Tibial nerve (tissue), 4 donors: ENCODE measurements around the gene NT5M. TPM values are rescaled to one million over a fixed set of nuclear protein-coding genes. Genes with fewer than 3 reads are reported as not detected.

Experiments used
- DNase-seq, 2 donors: peaks; one replicate each; pipeline ENCODE4 v3.0.0-alpha.2; 2019; ENCODE audit warnings: low spot score in 2 of 2
- H3K27ac ChIP-seq, 4 donors: fragments of 200-600 bp; sonication (generic) in 3 of 4; one replicate each; pipeline ENCODE4 v1.5.1; 2017 to 2019; ENCODE audit warnings: mild to moderate bottlenecking in 1 of 4
- H3K27me3 ChIP-seq, 2 donors: fragments of 200-600 bp; sonication (generic) in 1 of 2; one replicate each; pipeline versions ENCODE4 v1.5.1 to v1.6.0; 2017 to 2019
- H3K36me3 ChIP-seq, 3 donors: fragments of 200-600 bp; sonication (generic); one replicate each; pipeline ENCODE4 v1.5.1; 2018 to 2019
- H3K4me1 ChIP-seq, 4 donors: fragments of 200-600 bp; sonication (generic) in 3 of 4; one replicate each; pipeline ENCODE4 v1.5.1; 2017 to 2019
- H3K4me3 ChIP-seq, 4 donors: fragments of 200-600 bp; sonication (generic) in 3 of 4; one replicate each; pipeline ENCODE4 v1.5.1; 2017 to 2019; ENCODE audit warnings: mild to moderate bottlenecking in 1 of 4, moderate library complexity in 1 of 4
- H3K9me3 ChIP-seq, 4 donors: fragments of 200-600 bp; sonication (generic) in 3 of 4; one replicate each; pipeline ENCODE4 v1.5.1; 2017 to 2019
- EP300 ChIP-seq, 2 donors: sonication (generic); formaldehyde crosslinking; IDR thresholded peaks; one replicate each; pipeline ENCODE4 v1.6.1; 2017; ENCODE audit warnings: antibody characterized with exemption in 2 of 2, mild to moderate bottlenecking in 1 of 2
- POLR2A ChIP-seq, 2 donors: fragments of 450-650 bp; IDR thresholded peaks; one replicate each; pipeline ENCODE4 v1.6.1; 2017; ENCODE audit warnings: antibody characterized with exemption in 2 of 2, mild to moderate bottlenecking in 2 of 2, moderate library complexity in 2 of 2
- WGBS, 2 donors: methylation state at CpG; one replicate each; pipeline ENCODE4 v1.1.5; 2018; 5-methylcytosine and 5-hydroxymethylcytosine counted together
- total RNA-seq, 4 donors: library from RNA; depleted of rRNA; stranded (reverse); fragments of >200 nt; gene quantifications; one replicate each; pipeline ENCODE4 v1.1.0, GENCODE V29; 2016
- TF ChIP-seq, protein P1 (sequence below), 5 experiments: fragments of 200-600 bp in 3 of 5; fragments of 450-650 bp in 2 of 5; sonication (generic) in 3 of 5; IDR thresholded peaks; one replicate each; pipeline ENCODE4 v1.5.1; 2016 to 2019; ENCODE audit warnings: antibody characterized with exemption in 5 of 5, mild to moderate bottlenecking in 3 of 5, moderate library complexity in 2 of 5

The NT5M gene
- total RNA-seq, 4 donors from 2014 or later = 4.8 to 11.2 (median 7.7) TPM

DNA sequence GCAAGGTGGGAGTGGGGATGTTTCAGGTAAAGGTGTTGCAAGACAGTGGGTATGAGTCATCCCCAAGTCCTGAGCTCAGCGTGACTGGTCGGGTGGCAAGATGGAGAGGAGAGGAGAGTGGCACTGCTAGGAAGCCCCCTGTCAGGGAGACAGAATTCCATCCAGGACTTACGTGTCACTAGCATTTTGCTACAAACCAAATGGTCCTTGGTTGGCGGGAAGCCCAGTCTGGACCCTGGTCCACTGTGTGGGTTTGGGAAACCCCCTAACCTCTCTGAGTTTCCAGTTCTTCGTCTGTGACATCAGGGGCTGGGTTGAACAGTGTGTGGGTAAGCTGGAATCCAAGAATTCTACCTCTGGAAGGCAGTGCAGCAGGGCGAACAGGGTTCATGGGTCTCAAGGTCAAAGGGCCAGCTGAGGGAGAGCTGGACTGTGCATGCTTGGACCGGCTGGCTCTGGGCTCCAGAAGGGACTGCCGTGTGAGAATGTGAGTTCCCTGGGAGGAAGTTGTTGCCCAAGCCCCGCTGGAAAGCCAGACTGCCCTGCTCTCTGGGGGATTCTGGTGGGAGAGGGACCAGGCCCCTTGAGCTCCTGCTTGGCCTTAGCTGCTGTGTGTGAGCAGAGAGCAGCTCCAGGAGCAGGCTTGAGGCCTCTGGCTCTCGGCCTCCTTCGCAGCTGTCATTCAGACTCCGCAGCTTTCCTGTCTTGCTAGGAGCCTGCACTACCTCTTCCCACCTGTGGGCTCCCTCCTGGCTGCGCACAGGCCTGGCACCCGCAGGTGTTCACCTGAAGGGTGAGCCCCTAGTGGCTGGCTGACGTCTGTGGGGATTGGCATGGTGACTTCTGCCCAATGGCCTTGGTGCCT is 84.6 kb downstream of the NT5M start:
- H3K4me1 ChIP-seq = no peaks in the 10 kb centered on the region
- 67 to 71% methylated on average over 14 to 15 of the region's 15 CpGs for WGBS, 2 donors
- TF ChIP-seq EP300 (IDR thresholded peaks at IDR 0.05) (no peak), POLR2A (IDR thresholded peaks at IDR 0.05) (no peak)
- TF ChIP-seq, protein P1, sequence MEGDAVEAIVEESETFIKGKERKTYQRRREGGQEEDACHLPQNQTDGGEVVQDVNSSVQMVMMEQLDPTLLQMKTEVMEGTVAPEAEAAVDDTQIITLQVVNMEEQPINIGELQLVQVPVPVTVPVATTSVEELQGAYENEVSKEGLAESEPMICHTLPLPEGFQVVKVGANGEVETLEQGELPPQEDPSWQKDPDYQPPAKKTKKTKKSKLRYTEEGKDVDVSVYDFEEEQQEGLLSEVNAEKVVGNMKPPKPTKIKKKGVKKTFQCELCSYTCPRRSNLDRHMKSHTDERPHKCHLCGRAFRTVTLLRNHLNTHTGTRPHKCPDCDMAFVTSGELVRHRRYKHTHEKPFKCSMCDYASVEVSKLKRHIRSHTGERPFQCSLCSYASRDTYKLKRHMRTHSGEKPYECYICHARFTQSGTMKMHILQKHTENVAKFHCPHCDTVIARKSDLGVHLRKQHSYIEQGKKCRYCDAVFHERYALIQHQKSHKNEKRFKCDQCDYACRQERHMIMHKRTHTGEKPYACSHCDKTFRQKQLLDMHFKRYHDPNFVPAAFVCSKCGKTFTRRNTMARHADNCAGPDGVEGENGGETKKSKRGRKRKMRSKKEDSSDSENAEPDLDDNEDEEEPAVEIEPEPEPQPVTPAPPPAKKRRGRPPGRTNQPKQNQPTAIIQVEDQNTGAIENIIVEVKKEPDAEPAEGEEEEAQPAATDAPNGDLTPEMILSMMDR (IDR thresholded peaks at IDR 0.05) = peak in 1 of 5 experiments; percentile 18
- no peak overlapping the region for H3K4me3 ChIP-seq
- no peaks in the 10 kb centered on the region for H3K9me3 ChIP-seq
- no peaks in the 10 kb centered on the region for H3K36me3 ChIP-seq
- DNase-seq = no peak
- no peak overlapping the region for H3K27ac ChIP-seq
- no peaks in the 10 kb centered on the region for H3K27me3 ChIP-seq

DNA sequence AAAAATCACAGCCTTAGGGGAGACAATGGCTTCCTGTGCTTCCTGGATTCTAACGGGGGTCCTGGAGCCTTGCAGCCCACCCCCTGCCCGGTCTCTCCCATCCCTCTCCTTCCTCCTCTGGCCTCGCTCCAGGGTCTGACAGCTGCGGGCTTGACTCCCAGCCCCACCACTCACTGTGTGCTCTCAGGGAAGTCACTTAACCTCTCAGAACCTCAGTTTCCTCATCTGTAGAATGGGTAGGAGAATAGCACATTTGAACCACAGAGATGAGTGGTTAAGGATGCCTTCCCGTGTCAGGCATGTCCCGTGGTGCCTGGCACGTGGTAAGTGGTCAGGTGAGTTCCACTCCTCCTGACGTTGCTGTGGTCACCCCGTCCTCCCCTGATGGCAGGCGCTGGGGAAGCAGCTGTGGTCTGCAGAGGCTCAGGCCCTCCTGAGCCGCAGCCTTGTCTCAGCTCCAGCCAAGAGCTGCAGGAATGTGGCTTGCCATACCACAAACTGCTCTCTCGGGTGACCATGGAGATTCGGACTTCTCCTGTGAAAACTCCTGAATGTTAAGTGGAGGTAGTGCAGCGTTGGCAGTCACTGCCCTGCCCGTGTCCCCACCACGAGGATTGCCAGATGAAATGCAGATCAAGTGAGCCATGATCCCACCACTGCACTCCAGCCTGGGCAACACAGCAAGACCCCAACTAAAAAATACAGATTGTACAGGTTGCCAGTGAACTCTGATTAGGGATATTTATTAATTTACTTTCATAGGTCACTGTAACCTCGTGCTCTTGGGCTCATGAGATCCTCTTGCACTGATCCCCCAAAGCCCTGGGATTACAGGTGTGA is 85.7 kb downstream of the NT5M start:
- H3K4me3 ChIP-seq = no peak overlapping the region
- H3K27ac ChIP-seq = no peak overlapping the region
- no peaks in the 10 kb centered on the region for H3K9me3 ChIP-seq
- TF ChIP-seq, protein P1 (IDR thresholded peaks at IDR 0.05) = no peak
- no peak for TF ChIP-seq POLR2A (IDR thresholded peaks at IDR 0.05)
- TF ChIP-seq EP300 (IDR thresholded peaks at IDR 0.05) = no peak
- no peaks in the 10 kb centered on the region for H3K36me3 ChIP-seq
- H3K4me1 ChIP-seq = no peaks in the 10 kb centered on the region
- H3K27me3 ChIP-seq = no peaks in the 10 kb centered on the region
- WGBS, 2 donors = 84 to 86% methylated on average over 17 of the region's 17 CpGs
- no peak for DNase-seq

DNA sequence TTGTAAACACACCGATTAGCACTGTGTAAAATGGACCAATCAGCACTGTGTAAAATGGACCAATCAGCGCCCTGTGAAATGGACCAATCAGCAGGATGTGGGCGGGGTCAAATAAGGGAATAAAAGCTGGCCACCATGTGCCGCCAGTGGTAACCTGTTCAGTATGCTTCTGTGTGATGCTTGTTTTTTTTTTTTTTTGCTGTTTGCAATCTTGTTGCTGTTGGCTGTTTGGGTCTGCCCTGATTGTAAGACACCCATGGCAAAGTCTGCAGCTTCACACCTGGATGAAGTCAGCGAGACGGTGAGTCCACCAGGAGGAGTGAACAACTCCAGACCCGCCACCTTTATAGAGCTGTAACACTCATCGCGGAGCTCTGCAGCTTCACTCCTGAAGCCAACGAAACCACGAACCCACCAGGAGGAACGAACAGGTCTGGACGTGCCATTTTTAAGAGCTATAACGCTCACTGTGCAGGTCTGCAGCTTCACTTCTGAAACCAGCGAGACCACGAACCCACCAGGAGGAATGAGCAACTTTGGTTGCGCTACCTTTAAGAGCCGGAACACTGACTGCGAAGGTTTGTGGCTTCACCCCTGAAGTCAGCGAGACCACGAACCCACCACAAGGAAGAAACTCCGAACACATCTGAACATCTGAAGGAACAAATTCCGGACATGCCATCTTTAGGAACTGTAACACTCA is 88.6 kb downstream of the NT5M start:
- Histone ChIP-seq H3K27ac (no peak overlapping the region), H3K4me1 (no peaks in the 10 kb centered on the region), H3K36me3 (no peaks in the 10 kb centered on the region), H3K4me3 (no peak overlapping the region), H3K27me3 (no peaks in the 10 kb centered on the region), H3K9me3 (peaks cover 0 to 2% (median 0%) of the 10 kb centered on the region in 4 donors)
- 87 to 88% methylated on average over 23 of the region's 23 CpGs for WGBS, 2 donors
- no peak for DNase-seq
- TF ChIP-seq EP300 (IDR thresholded peaks at IDR 0.05) (no peak), POLR2A (IDR thresholded peaks at IDR 0.05) (no peak)
- TF ChIP-seq, protein P1 (IDR thresholded peaks at IDR 0.05) = no peak

DNA sequence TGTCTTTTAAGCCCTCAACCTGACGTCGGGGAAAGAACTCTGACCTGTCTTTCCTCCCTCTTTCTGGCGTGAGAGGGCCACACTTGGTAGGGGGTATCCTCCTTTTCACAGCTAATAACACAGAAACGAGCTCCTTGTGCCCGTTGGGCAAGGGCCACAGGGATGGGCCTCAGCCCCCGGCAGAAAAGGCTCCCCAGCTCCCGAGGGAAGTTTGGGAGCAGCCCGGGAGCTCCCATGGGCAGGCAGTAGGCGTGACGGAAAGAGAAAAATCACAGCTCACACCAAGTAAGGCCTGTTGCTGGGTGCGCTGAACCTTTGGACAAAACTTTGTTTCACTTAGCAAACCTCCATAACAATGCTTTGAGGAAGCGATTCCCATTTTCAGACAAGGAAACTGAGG is 90.8 kb downstream of the NT5M start:
- 74 to 76% methylated on average over 12 of the region's 12 CpGs for WGBS, 2 donors
- Histone ChIP-seq H3K4me3 (no peak overlapping the region), H3K27ac (no peak overlapping the region)

More for the DNA sequence above, 90.8 kb downstream of the NT5M start:
- Histone ChIP-seq H3K4me1 (peaks cover 0 to 12% (median 0%) of the 10 kb centered on the region in 4 donors), H3K9me3 (peaks cover 0 to 2% (median 0%) of the 10 kb centered on the region in 4 donors), H3K27me3 (no peaks in the 10 kb centered on the region), H3K36me3 (no peaks in the 10 kb centered on the region)
- no peak for DNase-seq
- TF ChIP-seq POLR2A (IDR thresholded peaks at IDR 0.05) (no peak), EP300 (IDR thresholded peaks at IDR 0.05) (no peak)
- TF ChIP-seq, protein P1 (IDR thresholded peaks at IDR 0.05) = no peak
